HS-5 (cell line): Measurements from ENCODE around the gene SAMD4A.

Source experiments
- DNase-seq: peaks from one replicate; pipeline ENCODE4 v3.0.0-alpha.2; 2012; ENCODE audit warnings: low read depth

Gene SAMD4A

GRCh38 chr14:54836231-54836630 lies 269.3 kb downstream of the SAMD4A start:
- no peak for DNase-seq

DNA sequence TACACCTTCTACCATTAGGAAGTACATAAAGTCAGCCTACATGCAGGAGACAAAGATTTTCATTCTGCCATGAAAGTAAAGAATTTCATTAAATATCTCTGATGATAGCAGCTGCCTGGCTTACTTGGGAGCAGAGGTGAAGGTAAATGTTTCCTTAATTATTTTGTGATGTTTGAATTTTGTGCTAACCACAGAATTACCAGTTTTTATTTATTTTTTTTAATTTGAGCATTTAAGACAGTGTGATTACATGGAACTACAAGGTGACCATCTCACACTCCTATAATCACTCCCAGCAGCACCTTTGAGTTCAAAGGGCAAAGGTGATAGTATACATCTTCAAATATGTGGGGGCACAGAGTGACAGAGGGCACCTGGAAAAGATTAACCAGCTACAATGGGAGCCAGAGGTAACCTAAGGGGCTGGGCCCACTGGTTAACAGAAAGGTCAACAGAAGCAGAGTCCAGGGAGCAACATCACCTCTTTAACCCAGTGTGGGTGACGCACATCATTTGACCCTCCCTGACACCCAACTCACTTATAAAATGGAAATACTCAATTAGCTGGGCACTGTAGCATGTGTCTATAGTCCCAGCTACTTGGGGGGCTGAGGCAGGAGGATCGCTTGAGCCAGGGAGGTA lies 270.7 kb downstream of the SAMD4A start:
- DNase-seq = no peak

GRCh38 chr14:54838931-54839512 lies 272.1 kb downstream of the SAMD4A start:
- DNase-seq = no peak

GRCh38 chr14:54839701-54840119 lies 272.8 kb downstream of the SAMD4A start:
- DNase-seq = no peak

DNA sequence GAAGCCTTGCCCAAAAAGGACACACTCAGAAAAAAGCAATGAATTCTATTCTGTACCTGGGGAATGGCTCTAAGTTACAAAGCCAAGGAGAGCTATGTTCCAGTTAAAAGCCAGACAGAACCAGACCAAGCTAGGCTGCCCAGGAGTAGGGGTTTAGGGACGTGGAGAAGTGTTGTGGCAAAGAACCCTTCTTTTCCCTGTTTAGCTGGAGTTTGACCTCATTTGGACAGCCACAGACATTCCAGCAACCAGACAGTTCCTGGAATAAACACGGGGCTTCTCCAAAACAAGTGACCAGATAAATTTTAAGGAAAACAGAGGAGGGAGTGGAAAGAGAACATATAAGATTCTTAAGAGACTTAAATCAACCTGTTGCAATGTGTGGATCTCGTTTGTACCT lies 273.4 kb downstream of the SAMD4A start:
- DNase-seq = no peak

DNA sequence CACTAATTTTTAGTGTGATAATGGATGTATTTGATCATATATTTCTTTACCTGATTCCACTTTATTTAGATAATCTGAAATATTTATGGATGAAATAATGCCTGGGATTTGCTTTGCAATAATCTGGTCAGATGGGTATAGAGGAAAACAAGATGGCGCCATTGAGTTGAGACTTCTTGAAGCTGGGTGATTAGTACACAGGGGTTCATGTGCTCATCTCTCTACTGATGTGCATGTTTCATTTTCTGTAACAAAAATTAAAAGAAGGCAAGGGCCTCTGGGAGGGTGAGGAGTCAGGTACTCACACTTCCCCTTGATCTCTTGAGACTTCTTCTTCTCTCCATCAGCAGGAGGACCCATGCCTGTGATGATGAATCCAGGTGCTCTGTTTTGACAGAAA lies 273.9 kb downstream of the SAMD4A start:
- DNase-seq = no peak
